Measurements from ENCODE around the gene SCG5. TPM values are rescaled to one million over a fixed set of nuclear protein-coding genes. Genes with fewer than 3 reads are reported as not detected.

Gene SCG5
- total and polyA plus RNA-seq, 2 of the 13 experiments (the other 11 are each of a cell fraction or from before 2014, with no cell fraction given) = 2.3 to 3.5 TPM

- TF ChIP-seq NFATC3 (CRISPR knock-in tag; IDR thresholded peaks at IDR 0.05) (no peak), TCF7L2 (IDR thresholded peaks at IDR 0.05; ENCODE audit: low read depth, low read length) (no peak), ZNF569 (CRISPR knock-in tag; IDR thresholded peaks at IDR 0.05; ENCODE audit: borderline replicate concordance) (no peak), SRSF4 (IDR thresholded peaks at IDR 0.05; ENCODE audit: low read depth, low read length, poor library complexity, severe bottlenecking) (no peak), ZNF263 (CRISPR knock-in tag; IDR thresholded peaks at IDR 0.05) (no peak), EP300 (IDR thresholded peaks at IDR 0.05; ENCODE audit: low read depth in 2 of 2, low read length in 2 of 2) (peak in 1 of 2 experiments; percentile 47; a peak in 1 of 4 replicates), EP300 (CRISPR knock-in tag; IDR thresholded peaks at IDR 0.05; ENCODE audit: borderline replicate concordance) (no peak), NCOA2 (CRISPR knock-in tag; IDR thresholded peaks at IDR 0.05) (peak; percentile 53; the same call in 1 of the 2 replicates), HMGXB3 (CRISPR knock-in tag; IDR thresholded peaks at IDR 0.05; ENCODE audit: borderline replicate concordance) (peak; percentile 29; the same call in 1 of the 2 replicates), ZNF552 (CRISPR knock-in tag; IDR thresholded peaks at IDR 0.05; ENCODE audit: borderline replicate concordance) (no peak), ZFP82 (CRISPR knock-in tag; IDR thresholded peaks at IDR 0.05; ENCODE audit: borderline replicate concordance) (no peak), ZNF558 (CRISPR knock-in tag; IDR thresholded peaks at IDR 0.05; ENCODE audit: borderline replicate concordance) (no peak), ZFYVE20 (CRISPR knock-in tag; IDR thresholded peaks at IDR 0.05; ENCODE audit: borderline replicate concordance, low read depth) (no peak), HOXD1 (CRISPR knock-in tag; IDR thresholded peaks at IDR 0.05) (no peak), ZNF740 (CRISPR knock-in tag; IDR thresholded peaks at IDR 0.05) (no peak), NFE2L1 (CRISPR knock-in tag; IDR thresholded peaks at IDR 0.05; ENCODE audit: borderline replicate concordance) (no peak)
- TF ChIP-seq, protein P1, sequence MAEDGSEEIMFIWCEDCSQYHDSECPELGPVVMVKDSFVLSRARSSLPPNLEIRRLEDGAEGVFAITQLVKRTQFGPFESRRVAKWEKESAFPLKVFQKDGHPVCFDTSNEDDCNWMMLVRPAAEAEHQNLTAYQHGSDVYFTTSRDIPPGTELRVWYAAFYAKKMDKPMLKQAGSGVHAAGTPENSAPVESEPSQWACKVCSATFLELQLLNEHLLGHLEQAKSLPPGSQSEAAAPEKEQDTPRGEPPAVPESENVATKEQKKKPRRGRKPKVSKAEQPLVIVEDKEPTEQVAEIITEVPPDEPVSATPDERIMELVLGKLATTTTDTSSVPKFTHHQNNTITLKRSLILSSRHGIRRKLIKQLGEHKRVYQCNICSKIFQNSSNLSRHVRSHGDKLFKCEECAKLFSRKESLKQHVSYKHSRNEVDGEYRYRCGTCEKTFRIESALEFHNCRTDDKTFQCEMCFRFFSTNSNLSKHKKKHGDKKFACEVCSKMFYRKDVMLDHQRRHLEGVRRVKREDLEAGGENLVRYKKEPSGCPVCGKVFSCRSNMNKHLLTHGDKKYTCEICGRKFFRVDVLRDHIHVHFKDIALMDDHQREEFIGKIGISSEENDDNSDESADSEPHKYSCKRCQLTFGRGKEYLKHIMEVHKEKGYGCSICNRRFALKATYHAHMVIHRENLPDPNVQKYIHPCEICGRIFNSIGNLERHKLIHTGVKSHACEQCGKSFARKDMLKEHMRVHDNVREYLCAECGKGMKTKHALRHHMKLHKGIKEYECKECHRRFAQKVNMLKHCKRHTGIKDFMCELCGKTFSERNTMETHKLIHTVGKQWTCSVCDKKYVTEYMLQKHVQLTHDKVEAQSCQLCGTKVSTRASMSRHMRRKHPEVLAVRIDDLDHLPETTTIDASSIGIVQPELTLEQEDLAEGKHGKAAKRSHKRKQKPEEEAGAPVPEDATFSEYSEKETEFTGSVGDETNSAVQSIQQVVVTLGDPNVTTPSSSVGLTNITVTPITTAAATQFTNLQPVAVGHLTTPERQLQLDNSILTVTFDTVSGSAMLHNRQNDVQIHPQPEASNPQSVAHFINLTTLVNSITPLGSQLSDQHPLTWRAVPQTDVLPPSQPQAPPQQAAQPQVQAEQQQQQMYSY (CRISPR knock-in tag; IDR thresholded peaks at IDR 0.05) = no peak
- TF ChIP-seq, protein P2, sequence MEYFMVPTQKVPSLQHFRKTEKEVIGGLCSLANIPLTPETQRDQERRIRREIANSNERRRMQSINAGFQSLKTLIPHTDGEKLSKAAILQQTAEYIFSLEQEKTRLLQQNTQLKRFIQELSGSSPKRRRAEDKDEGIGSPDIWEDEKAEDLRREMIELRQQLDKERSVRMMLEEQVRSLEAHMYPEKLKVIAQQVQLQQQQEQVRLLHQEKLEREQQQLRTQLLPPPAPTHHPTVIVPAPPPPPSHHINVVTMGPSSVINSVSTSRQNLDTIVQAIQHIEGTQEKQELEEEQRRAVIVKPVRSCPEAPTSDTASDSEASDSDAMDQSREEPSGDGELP (IDR thresholded peaks at IDR 0.05; ENCODE audit: borderline replicate concordance, low read depth) = peak; percentile 80; the same call in 1 of the 2 replicates
- TF ChIP-seq, protein P3, sequence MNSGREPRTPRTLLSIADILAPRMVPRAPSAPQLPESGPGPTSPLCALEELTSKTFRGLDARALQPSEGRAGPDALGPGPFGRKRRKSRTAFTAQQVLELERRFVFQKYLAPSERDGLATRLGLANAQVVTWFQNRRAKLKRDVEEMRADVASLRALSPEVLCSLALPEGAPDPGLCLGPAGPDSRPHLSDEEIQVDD (CRISPR knock-in tag; IDR thresholded peaks at IDR 0.05; ENCODE audit: borderline replicate concordance) = no peak
Measured at GRCh38 chr15:32709295-32710033, 68.0 kb downstream of the SCG5 start (continued).
